ENCODE data around the gene FRAS1.
"Not testable (repeated sequence)": the region's sequence is repeated elsewhere in the genome, so short reads cannot be mapped to it uniquely, and the experiment has no call there.

FRAS1 gene

GRCh38 chr4:78441756-78442155 is 384.6 kb downstream of the FRAS1 start:
- DNase-seq (ENCODE audit: low spot score) = no peak

GRCh38 chr4:78446619-78447018 is 389.5 kb downstream of the FRAS1 start:
- no peak for DNase-seq (ENCODE audit: low spot score)

- no peak for DNase-seq (ENCODE audit: low spot score)
Measured at GRCh38 chr4:78451407-78451806, 394.3 kb downstream of the FRAS1 start.

GRCh38 chr4:78454016-78454415 is 396.9 kb downstream of the FRAS1 start:
- DNase-seq (ENCODE audit: low spot score) = no peak

GRCh38 chr4:78457751-78458150 is 400.6 kb downstream of the FRAS1 start:
- DNase-seq (ENCODE audit: low spot score) = no peak

- DNase-seq (ENCODE audit: low spot score) = no peak
Measured at GRCh38 chr4:78459327-78459726, 402.2 kb downstream of the FRAS1 start.

GRCh38 chr4:78460368-78460767 is 403.2 kb downstream of the FRAS1 start:
- DNase-seq (ENCODE audit: low spot score) = no peak

GRCh38 chr4:78464265-78464664 is 407.1 kb downstream of the FRAS1 start:
- no peak for DNase-seq (ENCODE audit: low spot score)

- not testable (repeated sequence) for DNase-seq (ENCODE audit: low spot score)
Measured at GRCh38 chr4:78467223-78467622, 410.1 kb downstream of the FRAS1 start.

- no peak for DNase-seq (ENCODE audit: low spot score)
Measured at GRCh38 chr4:78468272-78468671, 411.1 kb downstream of the FRAS1 start.

- no peak for DNase-seq (ENCODE audit: low spot score)
Measured at GRCh38 chr4:78476108-78476704, 419.1 kb downstream of the FRAS1 start.

GRCh38 chr4:78477276-78477675 is 420.2 kb downstream of the FRAS1 start:
- DNase-seq (ENCODE audit: low spot score) = no peak

GRCh38 chr4:78478523-78478922 is 421.4 kb downstream of the FRAS1 start:
- no peak for DNase-seq (ENCODE audit: low spot score)

GRCh38 chr4:78480286-78480685 is 423.2 kb downstream of the FRAS1 start:
- DNase-seq (ENCODE audit: low spot score) = no peak

- DNase-seq (ENCODE audit: low spot score) = no peak
Measured at GRCh38 chr4:78481180-78481579, 424.1 kb downstream of the FRAS1 start.

GRCh38 chr4:78482281-78482680 is 425.2 kb downstream of the FRAS1 start:
- DNase-seq (ENCODE audit: low spot score) = no peak

GRCh38 chr4:78483811-78484210 is 426.7 kb downstream of the FRAS1 start:
- no peak for DNase-seq (ENCODE audit: low spot score)

GRCh38 chr4:78484574-78484973 is 427.5 kb downstream of the FRAS1 start:
- no peak for DNase-seq (ENCODE audit: low spot score)

GRCh38 chr4:78493731-78494130 is 436.6 kb downstream of the FRAS1 start:
- DNase-seq (ENCODE audit: low spot score) = no peak

- no peak for DNase-seq (ENCODE audit: low spot score)
Measured at GRCh38 chr4:78496021-78496643, 439.0 kb downstream of the FRAS1 start.

- not testable (repeated sequence) for DNase-seq (ENCODE audit: low spot score)
Measured at GRCh38 chr4:78506260-78506659, 449.1 kb downstream of the FRAS1 start.

GRCh38 chr4:78509043-78509442 is 451.9 kb downstream of the FRAS1 start:
- no peak for DNase-seq (ENCODE audit: low spot score)

GRCh38 chr4:78510108-78510507 is 453.0 kb downstream of the FRAS1 start:
- DNase-seq (ENCODE audit: low spot score) = no peak

GRCh38 chr4:78510681-78511080 is 453.6 kb downstream of the FRAS1 start:
- DNase-seq (ENCODE audit: low spot score) = no peak
